Measurements from ENCODE around the gene DNAJC24. TPM values are rescaled to one million over a fixed set of nuclear protein-coding genes. Genes with fewer than 3 reads are reported as not detected.

The DNAJC24 gene
- total RNA-seq, 1 experiment from 2014 or later = 9.3 TPM

- H3K4me2 ChIP-seq (ENCODE audit: low read length) = no peak overlapping the region
- no peak overlapping the region for H3K27ac ChIP-seq (ENCODE audit: low read length)
- H3K4me1 ChIP-seq (ENCODE audit: insufficient read depth, low read length) = no peaks in the 10 kb centered on the region
- no peak overlapping the region for H2AFZ ChIP-seq (ENCODE audit: low read length)
- no peaks in the 10 kb centered on the region for H4K20me1 ChIP-seq (ENCODE audit: low read length)
- H3K9me2 ChIP-seq (replicated peaks; ENCODE audit: low read length) = no peaks in the 10 kb centered on the region
- peaks cover 30% of the 10 kb centered on the region for H3K27me3 ChIP-seq (ENCODE audit: low read length)
- TF ChIP-seq EZH2phosphoT487 (IDR thresholded peaks at IDR 0.05; ENCODE audit: borderline replicate concordance, low read length) = no peak
- no peak for TF ChIP-seq EZH2 (IDR thresholded peaks at IDR 0.05; ENCODE audit: low read length, unreplicated experiment)
- no peak for TF ChIP-seq CTCF (conservative IDR thresholded peaks at IDR 0.05; ENCODE audit: low read depth, low read length)
- H3F3A ChIP-seq (ENCODE audit: low read length, unreplicated experiment) = no peaks in the 10 kb centered on the region
- BruUV-seq (replicated peaks) = no TSS peak
- DNase-seq = no peak
- no peaks in the 10 kb centered on the region for H3K79me2 ChIP-seq (ENCODE audit: low read length)
- no peaks in the 10 kb centered on the region for H3K36me3 ChIP-seq (ENCODE audit: low read depth, low read length)
- no peaks in the 10 kb centered on the region for H3K9me3 ChIP-seq (ENCODE audit: low read length)
- no peak overlapping the region for H3K4me3 ChIP-seq (ENCODE audit: low read length)
- ChIA-PET POLR2A (ENCODE audit: unreplicated experiment) (no interaction called here), CTCF (no interaction called here)
- intact Hi-C loops (cut with micrococcal nuclease) = no loop called here
- no peak overlapping the region for H3K9ac ChIP-seq (ENCODE audit: low read length)
- no peak for ATAC-seq
Measured at GRCh38 chr11:31361743-31362142, 7.9 kb upstream of the DNAJC24 start.

GRCh38 chr11:31366795-31367194 is 2.9 kb upstream of the DNAJC24 start:
- BruUV-seq (replicated peaks) = no TSS peak
- no peak for ATAC-seq
- Histone ChIP-seq H3K9ac (ENCODE audit: low read length) (no peak overlapping the region), H3K9me2 (replicated peaks; ENCODE audit: low read length) (no peaks in the 10 kb centered on the region), H3K9me3 (ENCODE audit: low read length) (no peaks in the 10 kb centered on the region), H2AFZ (ENCODE audit: low read length) (no peak overlapping the region), H3K4me3 (ENCODE audit: low read length) (no peak overlapping the region), H3K36me3 (ENCODE audit: low read depth, low read length) (no peaks in the 10 kb centered on the region), H3F3A (ENCODE audit: low read length, unreplicated experiment) (no peaks in the 10 kb centered on the region), H3K4me2 (ENCODE audit: low read length) (no peak overlapping the region), H4K20me1 (ENCODE audit: low read length) (no peaks in the 10 kb centered on the region), H3K4me1 (ENCODE audit: insufficient read depth, low read length) (peaks cover 6% of the 10 kb centered on the region), H3K27me3 (ENCODE audit: low read length) (peaks cover 30% of the 10 kb centered on the region), H3K79me2 (ENCODE audit: low read length) (peaks cover 10% of the 10 kb centered on the region), H3K27ac (ENCODE audit: low read length) (no peak overlapping the region)
- POLR2A ChIA-PET (ENCODE audit: unreplicated experiment) = no interaction called here
- TF ChIP-seq CTCF (conservative IDR thresholded peaks at IDR 0.05; ENCODE audit: low read depth, low read length) (no peak), EZH2 (IDR thresholded peaks at IDR 0.05; ENCODE audit: low read length, unreplicated experiment) (no peak), EZH2phosphoT487 (IDR thresholded peaks at IDR 0.05; ENCODE audit: borderline replicate concordance, low read length) (no peak)
- intact Hi-C loops (cut with micrococcal nuclease) = loop anchor here (5.0 kb wide), 1 partner anchor 124 kb away; no protein-coding TSS in a partner anchor
- CTCF ChIA-PET = no interaction called here
- DNase-seq = no peak

- ChIA-PET CTCF (no interaction called here), POLR2A (ENCODE audit: unreplicated experiment) (no interaction called here)
- Histone ChIP-seq H3K36me3 (ENCODE audit: low read depth, low read length) (no peaks in the 10 kb centered on the region), H3K4me1 (ENCODE audit: insufficient read depth, low read length) (peaks cover under 1% of the 10 kb centered on the region; the same call in 1 of the 2 replicates), H3K9ac (ENCODE audit: low read length) (no peak overlapping the region), H3K9me3 (ENCODE audit: low read length) (no peaks in the 10 kb centered on the region), H4K20me1 (ENCODE audit: low read length) (no peaks in the 10 kb centered on the region), H3K27ac (ENCODE audit: low read length) (no peak overlapping the region), H3F3A (ENCODE audit: low read length, unreplicated experiment) (no peaks in the 10 kb centered on the region), H2AFZ (ENCODE audit: low read length) (no peak overlapping the region), H3K79me2 (ENCODE audit: low read length) (peaks cover 5% of the 10 kb centered on the region; the same call in 1 of the 2 replicates), H3K27me3 (ENCODE audit: low read length) (no peaks in the 10 kb centered on the region), H3K4me2 (ENCODE audit: low read length) (no peak overlapping the region), H3K4me3 (ENCODE audit: low read length) (no peak overlapping the region), H3K9me2 (replicated peaks; ENCODE audit: low read length) (no peaks in the 10 kb centered on the region)
- intact Hi-C loops (cut with micrococcal nuclease) = no loop called here
- BruUV-seq (replicated peaks) = no TSS peak
- no peak for TF ChIP-seq CTCF (conservative IDR thresholded peaks at IDR 0.05; ENCODE audit: low read depth, low read length)
- TF ChIP-seq EZH2phosphoT487 (IDR thresholded peaks at IDR 0.05; ENCODE audit: borderline replicate concordance, low read length) = no peak
- TF ChIP-seq EZH2 (IDR thresholded peaks at IDR 0.05; ENCODE audit: low read length, unreplicated experiment) = no peak
- ATAC-seq (no peak), DNase-seq (no peak)
Measured at GRCh38 chr11:31375879-31376278, 6.2 kb downstream of the DNAJC24 start.

Measured in PC-3 (cell line).